B cell (primary cell): ENCODE measurements around the gene PACSIN2. TPM values are rescaled to one million over a fixed set of nuclear protein-coding genes. Genes with fewer than 3 reads are reported as not detected.

ENCODE experiments used
- ATAC-seq: fragments of 200-7000 bp; cut with Tn5 transposase; one replicate; pipeline ENCODE4 v1.10.0; 2021; ENCODE audit warnings: low read depth, mild to moderate bottlenecking, moderate number of reproducible peaks, moderate library complexity
- CTCF ChIA-PET: fragments of 350-600 bp; sonication (Branson Sonifier 250); formaldehyde crosslinking; loops from one replicate; lab custom pipeline; 2021; ENCODE audit warnings: antibody characterized with exemption, inconsistent platforms; lab: Charles Lee
- POLR2A ChIA-PET: fragments of 350-600 bp; sonication (Branson Sonifier 250); formaldehyde crosslinking; loops from one replicate; lab custom pipeline; 2021; ENCODE audit warnings: antibody characterized with exemption; lab: Charles Lee
- DNase-seq: peaks from one replicate; pipeline ENCODE4 v3.0.0; 2013
- H2AFZ ChIP-seq: 2 replicates; pipeline ENCODE4 v1.6.1; 2012; ENCODE audit warnings: mild to moderate bottlenecking, low read depth, low read length; ENCODE audit not compliant: insufficient read depth, poor library complexity, severe bottlenecking
- H3K27ac ChIP-seq, 2 donors: 1 replicate in 1 of 2; 2 replicates in 1 of 2; pipeline ENCODE4 v1.5.1; 2012 to 2013; ENCODE audit warnings: low read length in 2 of 2, mild to moderate bottlenecking in 2 of 2, moderate library complexity in 1 of 2
- H3K27me3 ChIP-seq, 4 experiments: fragments of 200-600 bp in 1 of 4; sonication (generic) in 1 of 4; replicated peaks in 1 of 4; 1 replicate in 2 of 4; 2 replicates in 2 of 4; pipeline versions ENCODE4 v1.6.1 to v1.7.0; 2013 to 2016; ENCODE audit warnings: low read length in 3 of 4, mild to moderate bottlenecking in 2 of 4, mixed read lengths in 1 of 4, moderate library complexity in 1 of 4; ENCODE audit not compliant: insufficient read depth in 4 of 4, control insufficient read depth in 3 of 4; ENCODE audit errors: control extremely low read depth in 1 of 4
- H3K36me3 ChIP-seq, 2 experiments: replicated peaks in 1 of 2; 1 replicate in 1 of 2; 2 replicates in 1 of 2; pipeline versions ENCODE4 v1.6.1 to v1.7.1; 2013; ENCODE audit warnings: low read length in 1 of 2; ENCODE audit not compliant: insufficient read depth in 2 of 2, control insufficient read depth in 1 of 2; ENCODE audit errors: control extremely low read depth in 1 of 2, extremely low read depth in 1 of 2
- H3K4me1 ChIP-seq, 2 donors: fragments of 200-600 bp in 1 of 2; sonication (generic) in 1 of 2; 1 replicate in 1 of 2; 2 replicates in 1 of 2; pipeline versions ENCODE4 v1.5.1 to v1.6.1; 2013 to 2017; ENCODE audit warnings: low read length in 2 of 2; ENCODE audit not compliant: control insufficient read depth in 2 of 2, insufficient read depth in 2 of 2
- H3K4me2 ChIP-seq: replicated peaks from 2 replicates; pipeline ENCODE3; 2012; ENCODE audit warnings: mild to moderate bottlenecking, low read depth, low read length; ENCODE audit not compliant: poor library complexity, severe bottlenecking
- H3K4me3 ChIP-seq, 5 experiments: fragments of 200-600 bp in 1 of 5; sonication (generic) in 1 of 5; 1 replicate in 3 of 5; 2 replicates in 2 of 5; pipeline versions ENCODE4 v1.5.1 to v1.7.0; 2011 to 2016; ENCODE audit warnings: low read length in 4 of 5, mild to moderate bottlenecking in 4 of 5, low read depth in 2 of 5, control low read depth in 1 of 5, moderate library complexity in 1 of 5; ENCODE audit not compliant: insufficient read depth in 1 of 5; ENCODE audit errors: control extremely low read depth in 1 of 5, extremely low read depth in 1 of 5
- H3K79me2 ChIP-seq: fragments of 200-600 bp; sonication (generic); one replicate; pipeline ENCODE4 v1.6.0; 2016; ENCODE audit warnings: low read length; ENCODE audit not compliant: control insufficient read depth, insufficient read depth
- H3K9ac ChIP-seq: fragments of 200-600 bp; sonication (generic); 2 replicates; pipeline ENCODE4 v1.6.1; 2017; ENCODE audit warnings: mild to moderate bottlenecking, low read length, moderate library complexity
- H3K9me3 ChIP-seq, 3 donors: one replicate each; pipeline versions ENCODE4 v1.6.1 to v1.7.1; 2013; ENCODE audit warnings: low read length in 2 of 3; ENCODE audit not compliant: control insufficient read depth in 2 of 3, insufficient read depth in 1 of 3; ENCODE audit errors: control extremely low read depth in 1 of 3
- H4K20me1 ChIP-seq: 2 replicates; pipeline ENCODE4 v1.6.0; 2012; ENCODE audit warnings: mild to moderate bottlenecking, low read length; ENCODE audit not compliant: insufficient read depth, control insufficient read depth, poor library complexity, severe bottlenecking
- H3K27ac Mint-ChIP-seq: one replicate; pipeline ENCODE4 v1.8.0; 2021; ENCODE audit warnings: mixed read lengths
- H3K27me3 Mint-ChIP-seq: one replicate; pipeline ENCODE4 v1.8.0; 2021; ENCODE audit warnings: mixed read lengths
- H3K4me1 Mint-ChIP-seq: one replicate; pipeline ENCODE4 v1.8.0; 2021; ENCODE audit warnings: mixed read lengths
- H3K4me3 Mint-ChIP-seq: one replicate; pipeline ENCODE4 v1.8.0; 2021; ENCODE audit warnings: mixed read lengths
- H3K9me3 Mint-ChIP-seq: one replicate; pipeline ENCODE4 v1.8.0; 2022; ENCODE audit warnings: mixed read lengths; ENCODE audit not compliant: insufficient read depth
- EZH2 ChIP-seq: IDR thresholded peaks from 2 replicates; pipeline ENCODE4 v1.6.1; 2012; ENCODE audit warnings: borderline replicate concordance, low read depth, mild to moderate bottlenecking, moderate library complexity, low read length; ENCODE audit not compliant: insufficient read depth, poor library complexity, severe bottlenecking
- WGBS: methylation state at CpG from one replicate; pipeline ENCODE4 v1.1.5; 2013; ENCODE audit warnings: missing lambda C conversion rate; ENCODE audit not compliant: insufficient coverage; 5-methylcytosine and 5-hydroxymethylcytosine counted together
- intact Hi-C: fragments of 100-400 bp; cut with micrococcal nuclease; formaldehyde crosslinking; loops from one replicate; pipeline ENCODE4 v1.10.0; 2022
- polyA plus RNA-seq: library from polyadenylated mRNA; depleted of rRNA; stranded (reverse); fragments of >200 nt; gene quantifications from 2 replicates; pipeline ENCODE4 v1.2.3, GENCODE V29; 2012
- total RNA-seq, 2 donors: library from RNA; stranded (reverse); fragments of 120-200 nt in 1 of 2; gene quantifications; 1 replicate in 1 of 2; 2 replicates in 1 of 2; pipeline versions ENCODE4 v1.2.3 to v1.2.4, GENCODE V29; 2013 to 2022
- TF ChIP-seq, protein P1 (sequence below): fragments of 200-600 bp; IDR thresholded peaks from one replicate; pipeline ENCODE4 v1.8.0; 2022; ENCODE audit warnings: antibody characterized with exemption, mild to moderate bottlenecking

The PACSIN2 gene
- total and polyA plus RNA-seq, 2 donors (not counting 1 experiment from before 2014, with no cell fraction given), result 26.9 to 59.3 TPM

DNA sequence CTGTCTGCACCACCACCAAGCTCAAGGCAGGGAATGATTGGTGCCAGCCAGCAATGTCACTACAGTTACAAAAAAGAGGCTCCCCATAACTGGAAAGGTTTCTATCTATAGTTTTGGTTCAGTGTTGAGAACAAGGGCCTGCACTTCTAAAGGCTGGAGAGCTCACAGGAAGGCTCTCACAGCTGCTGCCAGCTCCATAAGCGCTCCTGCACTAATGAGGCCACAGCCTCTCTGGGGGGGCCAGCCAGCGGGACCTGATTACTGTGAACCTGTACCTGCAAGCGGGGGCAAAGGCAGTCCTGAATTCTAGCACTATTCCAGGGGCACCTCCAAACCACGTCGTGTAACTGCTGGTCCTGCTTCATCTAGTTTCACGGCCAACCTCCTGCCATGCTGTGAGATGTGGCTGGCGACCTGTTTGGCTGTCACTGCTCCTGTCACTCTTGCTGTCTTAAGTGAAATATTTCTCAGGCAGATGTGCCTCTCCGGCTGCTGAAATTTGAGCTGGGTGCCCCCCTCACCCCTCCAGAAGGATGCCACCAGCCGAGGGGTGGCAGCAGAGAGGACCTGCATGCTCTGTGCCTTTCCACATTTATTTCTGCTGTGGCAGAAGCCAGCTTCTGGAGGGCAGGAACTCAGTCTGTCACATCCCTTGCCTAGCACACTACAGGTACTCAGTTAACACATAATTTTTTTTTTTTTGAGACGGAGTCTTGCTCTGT, 104.6 kb downstream of the PACSIN2 start:
- Histone ChIP-seq H3K36me3 (peaks cover 0 to 52% of the 10 kb centered on the region in 2 experiments), H3K4me3 (no peak overlapping the region), H3K9ac (no peak overlapping the region), H3K27me3 (no peaks in the 10 kb centered on the region), H3K4me1 (peaks cover 15 to 24% of the 10 kb centered on the region in 2 donors), H3K27ac (no peak overlapping the region), H4K20me1 (peaks cover 40% of the 10 kb centered on the region), H2AFZ (no peak overlapping the region), H3K4me2 (no peak overlapping the region), H3K9me3 (no peaks in the 10 kb centered on the region), H3K79me2 (peaks cover 96% of the 10 kb centered on the region)
- ChIA-PET CTCF (interaction anchor here (1.0 to 1.1 kb wide), 2 partner anchors 43 to 123 kb away, joined by 3 read pairs; no protein-coding TSS in a partner anchor), POLR2A (no interaction called here)
- peaks cover 24% of the 10 kb centered on the region for H3K4me1 Mint-ChIP-seq
- no peaks in the 10 kb centered on the region for H3K27me3 Mint-ChIP-seq
- DNase-seq (no peak), ATAC-seq (no peak)
- TF ChIP-seq, protein P1, sequence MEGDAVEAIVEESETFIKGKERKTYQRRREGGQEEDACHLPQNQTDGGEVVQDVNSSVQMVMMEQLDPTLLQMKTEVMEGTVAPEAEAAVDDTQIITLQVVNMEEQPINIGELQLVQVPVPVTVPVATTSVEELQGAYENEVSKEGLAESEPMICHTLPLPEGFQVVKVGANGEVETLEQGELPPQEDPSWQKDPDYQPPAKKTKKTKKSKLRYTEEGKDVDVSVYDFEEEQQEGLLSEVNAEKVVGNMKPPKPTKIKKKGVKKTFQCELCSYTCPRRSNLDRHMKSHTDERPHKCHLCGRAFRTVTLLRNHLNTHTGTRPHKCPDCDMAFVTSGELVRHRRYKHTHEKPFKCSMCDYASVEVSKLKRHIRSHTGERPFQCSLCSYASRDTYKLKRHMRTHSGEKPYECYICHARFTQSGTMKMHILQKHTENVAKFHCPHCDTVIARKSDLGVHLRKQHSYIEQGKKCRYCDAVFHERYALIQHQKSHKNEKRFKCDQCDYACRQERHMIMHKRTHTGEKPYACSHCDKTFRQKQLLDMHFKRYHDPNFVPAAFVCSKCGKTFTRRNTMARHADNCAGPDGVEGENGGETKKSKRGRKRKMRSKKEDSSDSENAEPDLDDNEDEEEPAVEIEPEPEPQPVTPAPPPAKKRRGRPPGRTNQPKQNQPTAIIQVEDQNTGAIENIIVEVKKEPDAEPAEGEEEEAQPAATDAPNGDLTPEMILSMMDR, result no peak
- TF ChIP-seq EZH2, result no peak
- whole genome bisulfite sequencing, result 90% methylated on average over 9 of the region's 10 CpGs
- no peak overlapping the region for H3K27ac Mint-ChIP-seq
- H3K9me3 Mint-ChIP-seq, result no peaks in the 10 kb centered on the region
- no peak overlapping the region for H3K4me3 Mint-ChIP-seq
- intact Hi-C loops, result loop anchor here (10.0 kb wide), 1 partner anchor 54 kb away; no protein-coding TSS in a partner anchor
